HepG2 (cell line): Measurements from ENCODE around the gene SRRM3. TPM values are rescaled to one million over a fixed set of nuclear protein-coding genes. Genes with fewer than 3 reads are reported as not detected.

Source experiments
- KIAA2018 ChIP-seq: sonication (generic); formaldehyde crosslinking; IDR thresholded peaks from 2 replicates; pipeline ENCODE4 v1.5.0; 2020; ENCODE audit warnings: mild to moderate bottlenecking, missing genetic modification reagents, borderline replicate concordance
- NR0B2 ChIP-seq: sonication (generic); formaldehyde crosslinking; IDR thresholded peaks from 2 replicates; pipeline ENCODE4 v1.4.0; 2020; ENCODE audit warnings: mild to moderate bottlenecking, missing genetic modification reagents
- PAXIP1 ChIP-seq: sonication (generic); formaldehyde crosslinking; conservative IDR thresholded peaks from 2 replicates; pipeline ENCODE4 v1.4.0; 2020; ENCODE audit warnings: mild to moderate bottlenecking, missing genetic modification reagents, moderate library complexity
- RBAK ChIP-seq: sonication (generic); formaldehyde crosslinking; IDR thresholded peaks from 2 replicates; pipeline ENCODE4 v1.5.1; 2020; ENCODE audit warnings: mild to moderate bottlenecking, missing genetic modification reagents
- SALL1 ChIP-seq: sonication (generic); formaldehyde crosslinking; IDR thresholded peaks from 2 replicates; pipeline ENCODE4 v1.8.0; 2022; ENCODE audit warnings: mild to moderate bottlenecking, missing genetic modification reagents
- SP5 ChIP-seq: IDR thresholded peaks from 2 replicates; pipeline ENCODE4 v1.6.1; 2016; ENCODE audit warnings: low read depth, borderline replicate concordance
- ZMYM3 ChIP-seq: sonication (generic); formaldehyde crosslinking; IDR thresholded peaks from 2 replicates; pipeline ENCODE4 v1.5.1; 2020; ENCODE audit warnings: mild to moderate bottlenecking, missing genetic modification reagents
- ZNF672 ChIP-seq: sonication (generic); formaldehyde crosslinking; IDR thresholded peaks from 2 replicates; pipeline ENCODE4 v1.8.1; 2022; ENCODE audit warnings: missing genetic modification reagents
- polyA plus RNA-seq, 8 experiments: library from polyadenylated mRNA; depleted of rRNA in 3 of 8; stranded (reverse) in 7 of 8; unstranded in 1 of 8; fragments of >200 nt; fragmentation: Illumina TruSeq in 4 of 8; extraction: Trizol in 4 of 8; gene quantifications; 2 replicates each; pipeline versions ENCODE4 v1.2.1 to v1.2.3, GENCODE V29; 2011 to 2016; ENCODE audit warnings: low read depth in 4 of 8, missing spikeins in 1 of 8, mixed read lengths in 1 of 8; ENCODE audit not compliant: insufficient read depth in 1 of 8
- total RNA-seq, 5 experiments: library from RNA; depleted of rRNA; stranded (reverse); fragments of >200 nt; fragmentation: Illumina TruSeq; extraction: Trizol; gene quantifications; 2 replicates each; pipeline ENCODE4 v1.2.3, GENCODE V29; 2016; ENCODE audit warnings: low read depth in 1 of 5

SRRM3 gene
- total and polyA plus RNA-seq, 2 of the 13 experiments (the other 11 are each of a cell fraction or from before 2014, with no cell fraction given): 0.13 to 0.54 TPM

- TF ChIP-seq KIAA2018 (CRISPR knock-in tag): no peak
- no peak for TF ChIP-seq RBAK (CRISPR knock-in tag)
- no peak for TF ChIP-seq SP5 (CRISPR knock-in tag)
- no peak for TF ChIP-seq ZNF672 (CRISPR knock-in tag)
- peak; percentile 41; the same call in 1 of the 2 replicates for TF ChIP-seq SALL1
- TF ChIP-seq NR0B2: no peak
- 0 out of 2 replicates have a peak, but pooled peaks have one; percentile 27 for TF ChIP-seq PAXIP1 (CRISPR knock-in tag)
- 0 out of 2 replicates have a peak, but pooled peaks have one; percentile 22 for TF ChIP-seq ZMYM3 (CRISPR knock-in tag)
Observed at GRCh38 chr7:76198202-76198601, 3.5 kb upstream of the SRRM3 start (continued).
